KOPT-K1 (cell line): Measurements from ENCODE around the gene ALG14.

Experiments used
- H3K27ac ChIP-seq: fragments of 200-600 bp; sonication (generic); 2 replicates; pipeline ENCODE4 v1.5.1; 2016; ENCODE audit warnings: antibody characterized with exemption, mild to moderate bottlenecking, low read depth, low read length; ENCODE audit not compliant: poor library complexity, severe bottlenecking
- H3K36me3 ChIP-seq: fragments of 200-600 bp; sonication (generic); 2 replicates; pipeline ENCODE4 v1.5.1; 2017; ENCODE audit warnings: antibody characterized with exemption, mild to moderate bottlenecking, low read length, moderate library complexity; ENCODE audit not compliant: insufficient read depth
- H3K9me3 ChIP-seq: fragments of 200-600 bp; sonication (generic); 2 replicates; pipeline ENCODE4 v1.5.1; 2017; ENCODE audit warnings: antibody characterized with exemption, low read length, mild to moderate bottlenecking; ENCODE audit not compliant: insufficient read depth, poor library complexity, severe bottlenecking

Gene ALG14

GRCh38 chr1:94936861-94937620, 135.7 kb downstream of the ALG14 start:
- no peaks in the 10 kb centered on the region for H3K36me3 ChIP-seq
- no peak overlapping the region for H3K27ac ChIP-seq
- no peaks in the 10 kb centered on the region for H3K9me3 ChIP-seq

GRCh38 chr1:94935476-94935875, 137.3 kb downstream of the ALG14 start:
- H3K27ac ChIP-seq: no peak overlapping the region
- no peaks in the 10 kb centered on the region for H3K36me3 ChIP-seq
- H3K9me3 ChIP-seq: no peaks in the 10 kb centered on the region

- H3K36me3 ChIP-seq: no peaks in the 10 kb centered on the region
- H3K9me3 ChIP-seq: no peaks in the 10 kb centered on the region
- no peak overlapping the region for H3K27ac ChIP-seq
Observed at GRCh38 chr1:94935034-94935433, 137.7 kb downstream of the ALG14 start.

- no peak overlapping the region for H3K27ac ChIP-seq
Observed at GRCh38 chr1:94934551-94934950, 138.2 kb downstream of the ALG14 start.

GRCh38 chr1:94931254-94931841, 141.4 kb downstream of the ALG14 start:
- Histone ChIP-seq H3K27ac (no peak overlapping the region), H3K9me3 (no peaks in the 10 kb centered on the region), H3K36me3 (no peaks in the 10 kb centered on the region)

More at GRCh38 chr1:94934551-94934950, 138.2 kb downstream of the ALG14 start:
- Histone ChIP-seq H3K9me3 (no peaks in the 10 kb centered on the region), H3K36me3 (no peaks in the 10 kb centered on the region)

GRCh38 chr1:94929351-94930217, 143.2 kb downstream of the ALG14 start:
- Histone ChIP-seq H3K9me3 (no peaks in the 10 kb centered on the region), H3K36me3 (no peaks in the 10 kb centered on the region), H3K27ac (no peak overlapping the region)

GRCh38 chr1:94928293-94928939, 144.3 kb downstream of the ALG14 start:
- Histone ChIP-seq H3K27ac (no peak overlapping the region), H3K36me3 (no peaks in the 10 kb centered on the region), H3K9me3 (no peaks in the 10 kb centered on the region)

- peak overlapping the region; percentile 15 for H3K27ac ChIP-seq
- H3K9me3 ChIP-seq: no peaks in the 10 kb centered on the region
- H3K36me3 ChIP-seq: no peaks in the 10 kb centered on the region
Observed at GRCh38 chr1:94927405-94928175, 145.2 kb downstream of the ALG14 start.

GRCh38 chr1:94926915-94927404, 145.8 kb downstream of the ALG14 start, which contains the start of gene CNN3:
TSS of gene CNN3 (minus strand) at chr1:94927110. CDS start at chr1:94926894, 216 bp downstream.
- H3K27ac ChIP-seq: peak within 1 kb of the TSS; percentile 43
- H3K36me3 ChIP-seq: no peaks in the 10 kb centered on the region
- H3K9me3 ChIP-seq: no peaks in the 10 kb centered on the region

- peak overlapping the region; percentile 43 for H3K27ac ChIP-seq
- no peaks in the 10 kb centered on the region for H3K36me3 ChIP-seq
- H3K9me3 ChIP-seq: no peaks in the 10 kb centered on the region
Observed at GRCh38 chr1:94926126-94926914, 146.4 kb downstream of the ALG14 start.

GRCh38 chr1:94925561-94926125, 147.1 kb downstream of the ALG14 start:
- H3K27ac ChIP-seq: peak overlapping the region; percentile 43
- no peaks in the 10 kb centered on the region for H3K36me3 ChIP-seq

GRCh38 chr1:94925004-94925403, 147.7 kb downstream of the ALG14 start:
- Histone ChIP-seq H3K27ac (peak overlapping the region; percentile 43), H3K9me3 (no peaks in the 10 kb centered on the region), H3K36me3 (no peaks in the 10 kb centered on the region)

More at GRCh38 chr1:94925561-94926125, 147.1 kb downstream of the ALG14 start:
- no peaks in the 10 kb centered on the region for H3K9me3 ChIP-seq
